HG03095 (cell line): Measurements from ENCODE around the gene ADGRL3.

Source experiments
- ATAC-seq: cut with Tn5 transposase; IDR thresholded peaks from one replicate; pipeline ENCODE4 v1.9.1; 2021; ENCODE audit warnings: moderate library complexity; ENCODE audit not compliant: unreplicated experiment

Gene ADGRL3

GRCh38 chr4:62037571-62037970 is 837.4 kb downstream of the ADGRL3 start:
- ATAC-seq = no peak

- ATAC-seq = no peak
Measured at GRCh38 chr4:62051332-62051731, 851.2 kb downstream of the ADGRL3 start.

GRCh38 chr4:62053974-62054373 is 853.8 kb downstream of the ADGRL3 start:
- no peak for ATAC-seq

GRCh38 chr4:62057031-62057430 is 856.9 kb downstream of the ADGRL3 start:
- ATAC-seq = no peak

- no peak for ATAC-seq
Measured at GRCh38 chr4:62058571-62058970, 858.4 kb downstream of the ADGRL3 start.

- no peak for ATAC-seq
Measured at GRCh38 chr4:62070291-62070852, 870.2 kb downstream of the ADGRL3 start.

- no peak for ATAC-seq
Measured at GRCh38 chr4:62075089-62075488, 875.0 kb downstream of the ADGRL3 start.

- no peak for ATAC-seq
Measured at GRCh38 chr4:62075521-62075920, 875.4 kb downstream of the ADGRL3 start.

- ATAC-seq = no peak
Measured at GRCh38 chr4:62077406-62077805, 877.3 kb downstream of the ADGRL3 start.

- ATAC-seq = no peak
Measured at GRCh38 chr4:62080431-62080830, 880.3 kb downstream of the ADGRL3 start.

GRCh38 chr4:62087706-62088105 is 887.6 kb downstream of the ADGRL3 start:
- no peak for ATAC-seq

- no peak for ATAC-seq
Measured at GRCh38 chr4:62093735-62094134, 893.6 kb downstream of the ADGRL3 start.

GRCh38 chr4:62096881-62097280 is 896.8 kb downstream of the ADGRL3 start:
- ATAC-seq = no peak

GRCh38 chr4:62115216-62115615 is 915.1 kb downstream of the ADGRL3 start:
- no peak for ATAC-seq

GRCh38 chr4:62117886-62118285 is 917.8 kb downstream of the ADGRL3 start:
- ATAC-seq = no peak

GRCh38 chr4:62118558-62118957 is 918.4 kb downstream of the ADGRL3 start:
- no peak for ATAC-seq

- ATAC-seq = no peak
Measured at GRCh38 chr4:62119195-62119594, 919.1 kb downstream of the ADGRL3 start.

GRCh38 chr4:62126064-62126732 is 926.1 kb downstream of the ADGRL3 start:
- no peak for ATAC-seq
